ENCODE results near the gene PGK2.

DNA sequence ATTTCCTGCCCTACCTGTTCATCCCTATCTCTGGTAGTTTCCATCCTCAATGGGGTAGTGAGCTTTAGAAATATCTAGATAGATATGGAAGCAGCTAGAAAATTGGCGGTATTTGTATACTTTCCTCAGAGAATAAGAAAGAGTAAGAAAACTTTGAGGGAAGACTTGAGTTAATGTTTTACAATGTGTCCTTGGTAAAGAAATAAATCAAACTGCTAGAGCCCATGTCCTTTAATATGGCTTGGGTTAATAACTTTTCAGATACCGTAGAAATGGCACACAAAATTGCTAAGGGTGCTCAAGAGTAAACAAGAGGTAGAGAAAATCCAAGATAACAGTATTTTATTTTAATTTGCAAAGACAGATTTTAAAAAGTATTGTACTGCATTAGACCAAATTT, 28.1 kb upstream of the PGK2 start:
- TF ChIP-seq, protein P1, sequence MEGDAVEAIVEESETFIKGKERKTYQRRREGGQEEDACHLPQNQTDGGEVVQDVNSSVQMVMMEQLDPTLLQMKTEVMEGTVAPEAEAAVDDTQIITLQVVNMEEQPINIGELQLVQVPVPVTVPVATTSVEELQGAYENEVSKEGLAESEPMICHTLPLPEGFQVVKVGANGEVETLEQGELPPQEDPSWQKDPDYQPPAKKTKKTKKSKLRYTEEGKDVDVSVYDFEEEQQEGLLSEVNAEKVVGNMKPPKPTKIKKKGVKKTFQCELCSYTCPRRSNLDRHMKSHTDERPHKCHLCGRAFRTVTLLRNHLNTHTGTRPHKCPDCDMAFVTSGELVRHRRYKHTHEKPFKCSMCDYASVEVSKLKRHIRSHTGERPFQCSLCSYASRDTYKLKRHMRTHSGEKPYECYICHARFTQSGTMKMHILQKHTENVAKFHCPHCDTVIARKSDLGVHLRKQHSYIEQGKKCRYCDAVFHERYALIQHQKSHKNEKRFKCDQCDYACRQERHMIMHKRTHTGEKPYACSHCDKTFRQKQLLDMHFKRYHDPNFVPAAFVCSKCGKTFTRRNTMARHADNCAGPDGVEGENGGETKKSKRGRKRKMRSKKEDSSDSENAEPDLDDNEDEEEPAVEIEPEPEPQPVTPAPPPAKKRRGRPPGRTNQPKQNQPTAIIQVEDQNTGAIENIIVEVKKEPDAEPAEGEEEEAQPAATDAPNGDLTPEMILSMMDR (IDR thresholded peaks at IDR 0.05), result no peak
- TF ChIP-seq POLR2A (IDR thresholded peaks at IDR 0.05), result no peak
